HCT116 (cell line): ENCODE data around the gene LSS. TPM values are rescaled to one million over a fixed set of nuclear protein-coding genes. Genes with fewer than 3 reads are reported as not detected.

Experiments used
- total RNA-seq: library from RNA; stranded (reverse); gene quantifications from one replicate; pipeline ENCODE4 v1.2.1, GENCODE V29; 2021; ENCODE audit not compliant: unreplicated experiment

LSS gene
- total RNA-seq, 1 experiment from 2014 or later = 44.7 TPM

Other genes starting within 250 kb of the LSS start
- gene COL6A1, start 247.0 kb downstream of the LSS start, total RNA-seq = 87.5 TPM
- gene COL6A2, start 130.7 kb downstream of the LSS start, total RNA-seq = 87.0 TPM
- 2.5 TPM for gene FTCD, start 73.2 kb downstream of the LSS start, total RNA-seq
- 1.3 TPM for gene SPATC1L, start 44.3 kb downstream of the LSS start, total RNA-seq
- 88.4 TPM for gene MCM3AP, start 56.8 kb upstream of the LSS start, total RNA-seq
- gene YBEY, start 57.6 kb upstream of the LSS start, total RNA-seq = 31.5 TPM
- gene C21orf58, start 95.1 kb upstream of the LSS start, total RNA-seq = 10.8 TPM
- 43.6 TPM for gene PCNT, start 95.4 kb upstream of the LSS start, total RNA-seq
- gene DIP2A, start 230.1 kb upstream of the LSS start, total RNA-seq = 39.9 TPM